Measurements from ENCODE around the gene PKP3. TPM values are rescaled to one million over a fixed set of nuclear protein-coding genes. Genes with fewer than 3 reads are reported as not detected.
"Not testable (repeated sequence)": the region's sequence is repeated elsewhere in the genome, so short reads cannot be mapped to it uniquely, and the experiment has no call there.

Gene PKP3
- 0.09 and 0.68 TPM in 2 replicates for total RNA-seq

- peak; percentile 51 for DNase-seq
These were observed at the start of gene PKP3 for GRCh38 chr11:394034-394857. Gene PKP3 (plus strand): TSS chr11:394209. CDS start chr11:394293, 84 bp downstream.

- DNase-seq: no peak
These were observed 49.0 kb upstream of the PKP3 start for GRCh38 chr11:344836-345578.

- DNase-seq: no peak
These were observed 47.5 kb upstream of the PKP3 start for GRCh38 chr11:346529-346928.

- not testable (repeated sequence) for DNase-seq
These were observed 44.6 kb upstream of the PKP3 start for GRCh38 chr11:349270-349954.

GRCh38 chr11:350033-350722, 43.8 kb upstream of the PKP3 start:
- not testable (repeated sequence) for DNase-seq

GRCh38 chr11:350723-351255, 43.2 kb upstream of the PKP3 start:
- DNase-seq: no peak

- no peak for DNase-seq
These were observed 42.6 kb upstream of the PKP3 start for GRCh38 chr11:351411-351810.

GRCh38 chr11:352456-353031, 41.5 kb upstream of the PKP3 start:
- no peak for DNase-seq

GRCh38 chr11:353179-353873, 40.7 kb upstream of the PKP3 start:
- DNase-seq: peak; percentile 55

- peak; percentile 96 for DNase-seq
These were observed 38.2 kb upstream of the PKP3 start for GRCh38 chr11:355581-356458.

- no peak for DNase-seq
These were observed 37.4 kb upstream of the PKP3 start for GRCh38 chr11:356610-357009.

GRCh38 chr11:357582-357981, 36.4 kb upstream of the PKP3 start:
- DNase-seq: no peak

GRCh38 chr11:358129-358800, 35.7 kb upstream of the PKP3 start:
- DNase-seq: no peak

GRCh38 chr11:359181-359714, 34.8 kb upstream of the PKP3 start:
- DNase-seq: no peak

- no peak for DNase-seq
These were observed 33.4 kb upstream of the PKP3 start for GRCh38 chr11:360326-361280.

- no peak for DNase-seq
These were observed 31.2 kb upstream of the PKP3 start for GRCh38 chr11:362642-363442.

- DNase-seq: not testable (repeated sequence)
These were observed 30.6 kb upstream of the PKP3 start for GRCh38 chr11:363443-363805.
